Measurements from ENCODE around the gene PASK.

DNA sequence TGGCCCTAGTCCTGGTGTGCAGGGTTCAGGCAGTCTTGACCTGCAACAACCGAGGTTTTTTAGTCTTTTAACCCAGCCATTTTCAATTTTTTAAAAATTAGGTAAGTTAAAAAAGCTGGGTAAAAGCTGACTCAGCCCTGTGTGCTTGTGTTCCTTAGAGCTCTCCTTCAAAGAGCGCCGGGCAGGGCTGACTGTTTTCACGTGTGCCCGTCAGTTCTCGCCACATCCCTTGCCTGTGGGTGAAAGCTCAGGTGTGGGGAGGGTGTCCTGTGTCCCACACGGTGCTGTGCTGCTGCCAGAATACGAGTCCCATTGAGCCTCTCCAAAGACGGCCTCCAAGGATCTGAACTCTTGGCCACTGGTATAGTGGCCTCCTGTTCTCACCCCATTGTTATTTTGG, 33.9 kb upstream of the PASK start:
- TF ChIP-seq, protein P1, sequence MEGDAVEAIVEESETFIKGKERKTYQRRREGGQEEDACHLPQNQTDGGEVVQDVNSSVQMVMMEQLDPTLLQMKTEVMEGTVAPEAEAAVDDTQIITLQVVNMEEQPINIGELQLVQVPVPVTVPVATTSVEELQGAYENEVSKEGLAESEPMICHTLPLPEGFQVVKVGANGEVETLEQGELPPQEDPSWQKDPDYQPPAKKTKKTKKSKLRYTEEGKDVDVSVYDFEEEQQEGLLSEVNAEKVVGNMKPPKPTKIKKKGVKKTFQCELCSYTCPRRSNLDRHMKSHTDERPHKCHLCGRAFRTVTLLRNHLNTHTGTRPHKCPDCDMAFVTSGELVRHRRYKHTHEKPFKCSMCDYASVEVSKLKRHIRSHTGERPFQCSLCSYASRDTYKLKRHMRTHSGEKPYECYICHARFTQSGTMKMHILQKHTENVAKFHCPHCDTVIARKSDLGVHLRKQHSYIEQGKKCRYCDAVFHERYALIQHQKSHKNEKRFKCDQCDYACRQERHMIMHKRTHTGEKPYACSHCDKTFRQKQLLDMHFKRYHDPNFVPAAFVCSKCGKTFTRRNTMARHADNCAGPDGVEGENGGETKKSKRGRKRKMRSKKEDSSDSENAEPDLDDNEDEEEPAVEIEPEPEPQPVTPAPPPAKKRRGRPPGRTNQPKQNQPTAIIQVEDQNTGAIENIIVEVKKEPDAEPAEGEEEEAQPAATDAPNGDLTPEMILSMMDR (conservative IDR thresholded peaks at IDR 0.05; ENCODE audit: low read length) = no peak
- no peak for TF ChIP-seq EZH2phosphoT487 (IDR thresholded peaks at IDR 0.05; ENCODE audit: borderline replicate concordance, low read depth, low read length)
